Stimulated activated CD4-positive, alpha-beta T cell treated with anti-CD3 and anti-CD28 coated beads, Interleukin-12 subunit alpha, Interleukin-12 subunit beta, amount 100 ng/mL, for 48 hours (primary cell): ENCODE measurements around the gene ACAP3.

ENCODE experiments used
- DNase-seq, 3 donors: peaks; one replicate each; pipeline ENCODE4 v3.0.0-alpha.2; 2020; ENCODE audit warnings: low read depth in 2 of 3, low spot score in 1 of 3

The ACAP3 gene

DNA sequence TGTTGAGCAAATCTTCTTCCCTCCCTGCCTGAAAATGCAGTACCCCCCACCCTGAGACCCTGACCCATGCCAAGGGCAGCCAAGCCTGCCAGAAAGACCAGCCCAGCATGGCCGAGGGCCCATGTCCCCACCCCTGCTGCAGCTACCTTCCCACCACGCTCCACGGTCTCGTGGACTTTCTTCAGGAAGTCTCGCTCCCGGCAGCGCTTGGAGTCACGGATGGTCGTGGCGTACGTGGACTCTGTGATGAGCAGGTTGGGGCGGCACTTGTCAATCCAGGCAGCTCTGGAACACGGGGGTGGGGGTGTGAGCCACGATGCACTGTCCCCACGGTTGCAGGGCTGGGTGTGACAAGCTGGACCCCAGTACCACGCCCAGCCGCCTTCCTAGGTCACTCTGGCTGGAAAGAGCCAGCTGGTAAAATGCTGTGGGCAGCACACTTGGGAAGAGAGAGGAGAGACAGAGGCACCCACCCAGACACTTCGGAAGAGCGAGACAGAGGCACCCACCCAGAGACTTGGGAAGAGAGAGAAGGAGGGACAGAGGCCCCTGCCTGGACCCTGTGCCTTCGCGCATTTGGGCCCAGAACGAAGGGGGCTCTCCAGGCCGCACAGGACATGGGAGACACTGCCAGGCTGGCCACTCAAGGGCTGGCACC, 7.1 kb upstream of the ACAP3 start:
- no peak for DNase-seq

DNA sequence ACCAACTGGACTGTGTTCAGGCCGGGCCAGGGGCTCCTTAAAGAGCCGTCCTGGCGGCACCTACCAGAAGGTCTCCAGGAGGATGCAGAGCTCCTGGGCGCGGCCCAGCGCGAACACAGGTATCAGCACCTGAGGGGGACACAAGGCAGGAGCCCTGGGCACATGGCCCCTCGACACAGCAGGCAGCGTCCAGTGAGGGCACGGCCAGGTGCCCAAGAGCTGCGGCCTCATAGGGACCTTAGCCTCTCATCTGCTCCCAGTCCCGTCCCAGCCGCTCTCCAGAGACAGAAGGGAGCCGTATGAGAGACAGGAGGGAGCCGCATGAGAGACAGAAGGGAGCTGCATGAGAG, 6.5 kb upstream of the ACAP3 start:
- DNase-seq = no peak

DNA sequence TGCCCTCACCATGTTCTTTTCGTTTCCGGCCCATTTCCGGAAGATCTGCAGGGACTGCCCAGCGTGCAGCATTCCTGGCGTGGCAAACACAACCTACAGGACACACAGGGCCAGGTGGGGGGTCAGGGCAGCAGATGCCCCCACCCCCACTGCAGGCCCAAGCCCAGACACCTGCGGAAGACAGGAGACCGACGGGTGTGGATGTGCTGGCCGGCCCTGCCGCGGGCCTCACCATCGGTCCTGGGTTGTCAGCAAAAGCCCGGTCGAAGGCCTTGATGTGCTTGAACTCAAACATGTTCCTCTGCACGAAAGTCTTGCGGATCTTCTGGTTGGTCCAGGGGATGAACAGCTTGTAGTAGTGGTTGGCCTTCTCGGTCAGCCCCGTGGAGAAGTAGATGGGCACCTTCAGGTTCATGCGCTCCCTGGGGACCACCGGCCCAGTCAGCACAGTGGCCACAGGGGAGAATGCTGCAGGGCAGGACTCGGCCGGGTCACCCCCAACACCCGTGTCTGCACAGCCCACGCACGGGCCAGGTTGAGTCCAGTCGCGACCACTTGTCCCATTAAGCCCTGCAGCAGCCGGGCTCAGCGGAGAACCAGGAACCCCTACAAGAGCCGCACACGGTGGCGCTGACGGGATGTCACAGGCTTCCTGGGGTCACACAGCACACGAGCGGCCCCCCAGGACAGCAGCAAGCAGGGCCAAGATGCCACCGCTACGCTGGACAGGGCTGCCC, 5.9 kb upstream of the ACAP3 start:
- DNase-seq = no peak

DNA sequence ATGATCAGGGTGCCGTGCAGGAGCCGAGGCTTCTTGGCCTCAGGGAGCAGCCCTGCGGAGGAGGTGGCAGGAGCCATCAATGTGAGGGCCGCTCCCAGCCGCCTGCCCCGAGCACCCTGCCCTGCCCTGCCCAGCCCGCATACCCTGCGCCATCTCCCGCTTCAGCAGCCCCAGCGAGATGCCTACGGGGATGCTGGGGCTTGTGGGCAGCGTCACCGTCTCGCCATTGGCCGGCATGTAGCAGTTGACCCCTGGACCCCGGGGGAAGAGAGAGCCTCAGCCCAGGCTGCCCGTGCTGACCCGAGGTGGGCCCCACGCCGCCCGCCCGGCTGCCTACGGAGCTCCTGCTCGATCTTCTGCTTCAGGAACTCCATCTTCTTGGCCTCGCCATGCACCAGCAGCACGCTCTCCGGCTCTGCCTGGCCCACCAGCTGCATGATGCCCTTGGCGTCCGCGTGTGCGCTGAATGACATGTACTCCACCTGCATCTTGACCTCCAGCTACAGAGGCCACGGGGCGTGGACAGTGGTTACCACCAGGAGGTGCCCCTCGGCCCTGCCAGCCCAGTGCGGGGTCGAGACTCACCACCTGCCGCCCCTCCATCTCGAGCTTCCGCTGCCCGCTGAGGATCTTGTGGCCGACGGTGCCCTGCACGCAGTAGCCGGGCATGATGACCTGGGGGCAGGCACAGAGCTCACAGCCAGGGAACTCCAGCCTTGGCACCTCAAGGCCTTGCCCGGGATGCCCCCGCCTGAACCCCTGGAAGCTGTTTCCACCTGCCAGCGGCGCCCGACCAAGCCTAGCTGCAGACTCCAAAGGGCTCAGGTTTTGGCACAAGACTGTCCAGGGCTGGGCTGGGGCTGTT, 5.0 kb upstream of the ACAP3 start:
- no peak for DNase-seq

DNA sequence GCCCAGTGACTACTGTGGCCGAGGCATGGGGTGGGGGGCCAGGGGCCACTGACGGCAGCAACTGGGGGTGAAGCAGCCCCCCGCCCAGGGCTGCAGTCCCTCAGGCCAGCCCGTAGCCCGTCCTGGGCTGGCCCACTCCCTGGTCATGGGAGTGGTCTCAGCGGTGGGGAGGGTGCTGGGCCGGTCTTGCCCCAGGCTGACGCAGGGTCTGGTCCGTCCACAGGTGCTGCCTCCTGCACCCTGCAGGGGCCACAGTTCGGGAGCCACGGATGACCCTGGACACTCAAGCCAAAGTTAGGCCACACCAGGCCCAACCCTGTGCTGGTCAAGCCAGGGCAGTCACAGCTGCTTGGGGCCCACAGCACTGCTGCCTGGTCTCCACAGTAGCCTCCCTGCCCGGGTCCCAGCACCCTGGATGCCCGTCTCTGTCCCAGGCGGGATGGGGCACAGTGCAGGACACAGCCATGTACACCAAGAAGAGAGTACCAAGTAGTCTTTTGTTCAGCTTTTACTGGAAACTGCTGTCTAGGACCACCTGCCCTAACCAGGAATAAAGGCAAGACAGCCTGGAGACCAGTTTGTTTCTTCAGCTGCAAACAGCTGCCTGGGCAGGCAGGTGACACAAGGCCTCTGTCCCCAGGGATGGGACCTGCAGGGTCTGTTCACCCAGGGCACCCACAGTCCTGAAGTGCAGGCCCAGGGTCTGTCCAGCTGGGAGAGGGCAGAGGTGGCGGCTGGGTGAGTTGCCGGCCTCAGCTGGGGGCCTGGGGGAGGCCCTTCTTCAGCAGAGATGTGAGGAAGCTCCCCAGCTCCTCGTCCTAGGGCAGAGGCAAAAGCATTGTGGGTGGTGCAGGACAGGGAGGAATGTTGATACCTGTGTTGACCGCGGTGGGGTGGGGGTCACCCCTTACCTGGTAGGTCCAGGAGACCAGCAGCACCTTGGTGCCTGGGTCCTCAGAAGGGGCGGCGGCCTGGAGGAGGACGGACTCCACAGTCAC, 3.7 kb upstream of the ACAP3 start:
- no peak for DNase-seq

DNA sequence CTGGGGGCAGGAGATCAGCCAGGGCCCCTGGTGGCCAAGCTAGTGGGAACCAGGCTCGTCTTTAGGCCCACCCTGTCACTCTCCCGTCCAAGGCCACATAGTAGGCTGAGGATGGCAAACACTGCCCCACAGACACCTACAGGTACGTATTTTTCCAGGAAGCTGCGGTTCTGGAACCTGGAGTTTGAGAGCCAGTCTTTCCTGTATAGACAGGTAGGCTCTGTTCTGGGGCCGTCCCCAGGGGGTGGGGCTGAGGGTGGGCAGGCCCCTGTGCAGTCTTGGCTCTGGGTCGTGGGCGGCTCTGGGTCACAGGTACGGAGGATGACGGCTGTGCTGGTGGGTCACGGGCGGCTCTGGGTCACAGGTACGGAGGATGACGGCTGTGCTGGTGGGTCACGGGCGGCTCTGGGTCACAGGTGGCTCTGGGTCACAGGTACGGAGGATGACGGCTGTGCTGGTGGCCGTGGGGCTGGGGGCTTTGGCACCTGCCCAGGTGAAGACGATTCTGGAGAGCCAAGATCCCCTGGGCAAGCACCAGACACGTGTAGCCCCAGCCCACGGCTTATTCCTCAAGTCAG, 2.8 kb upstream of the ACAP3 start:
- no peak for DNase-seq

DNA sequence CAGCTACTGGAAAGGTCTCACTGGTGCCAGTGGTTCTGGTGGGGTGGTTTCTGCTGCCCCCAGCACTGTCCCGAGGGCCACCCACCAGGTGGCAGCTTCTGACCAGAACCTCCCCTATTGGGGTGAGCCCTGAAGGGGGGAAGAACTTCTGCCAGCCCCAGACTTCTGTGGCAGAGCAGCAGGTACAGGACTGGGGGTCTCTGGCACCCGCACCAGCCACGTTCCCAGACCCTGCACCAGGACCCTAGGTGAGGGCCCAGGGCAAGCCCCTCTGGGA, 2.3 kb upstream of the ACAP3 start:
- DNase-seq = no peak

DNA sequence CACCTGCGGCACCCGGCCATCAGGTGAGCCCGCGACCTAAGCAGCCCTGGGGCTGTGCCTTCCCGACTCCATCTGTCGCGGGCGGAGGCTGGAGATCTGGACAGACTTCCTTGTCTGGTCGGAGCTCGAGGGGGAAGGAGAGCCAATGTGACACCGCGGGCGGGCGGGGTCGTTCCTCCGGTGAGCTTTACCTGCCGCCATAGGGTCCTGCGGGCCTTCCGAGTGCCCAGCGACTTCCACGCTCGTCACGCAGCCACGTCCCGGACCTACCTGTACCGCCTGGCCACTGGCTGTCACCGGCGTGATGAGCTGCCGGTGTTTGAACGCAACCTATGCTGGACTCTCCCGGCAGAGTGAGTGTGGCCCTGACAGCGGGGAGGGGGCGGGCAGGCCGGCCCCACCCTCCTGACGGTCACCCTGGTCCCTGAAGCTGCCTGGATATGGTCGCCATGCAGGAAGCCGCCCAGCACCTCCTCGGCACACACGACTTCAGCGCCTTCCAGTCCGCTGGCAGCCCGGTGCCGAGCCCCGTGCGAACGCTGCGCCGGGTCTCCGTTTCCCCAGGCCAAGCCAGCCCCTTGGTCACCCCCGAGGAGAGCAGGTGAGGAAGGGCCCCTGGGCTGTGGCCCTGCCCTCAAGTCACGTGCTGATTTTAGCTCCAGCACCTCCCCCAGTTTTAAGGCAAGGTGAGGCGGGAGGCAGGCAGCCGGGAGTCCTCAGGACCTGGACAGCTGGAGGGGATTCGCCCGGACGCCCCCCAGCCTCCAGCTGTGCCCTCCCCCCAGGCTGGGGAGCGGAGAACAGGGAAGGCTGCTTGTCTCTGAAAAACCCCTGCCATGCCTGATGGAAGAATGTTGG, 1.8 kb upstream of the ACAP3 start:
- peak in 1 of 3 donors; percentile 19 for DNase-seq

DNA sequence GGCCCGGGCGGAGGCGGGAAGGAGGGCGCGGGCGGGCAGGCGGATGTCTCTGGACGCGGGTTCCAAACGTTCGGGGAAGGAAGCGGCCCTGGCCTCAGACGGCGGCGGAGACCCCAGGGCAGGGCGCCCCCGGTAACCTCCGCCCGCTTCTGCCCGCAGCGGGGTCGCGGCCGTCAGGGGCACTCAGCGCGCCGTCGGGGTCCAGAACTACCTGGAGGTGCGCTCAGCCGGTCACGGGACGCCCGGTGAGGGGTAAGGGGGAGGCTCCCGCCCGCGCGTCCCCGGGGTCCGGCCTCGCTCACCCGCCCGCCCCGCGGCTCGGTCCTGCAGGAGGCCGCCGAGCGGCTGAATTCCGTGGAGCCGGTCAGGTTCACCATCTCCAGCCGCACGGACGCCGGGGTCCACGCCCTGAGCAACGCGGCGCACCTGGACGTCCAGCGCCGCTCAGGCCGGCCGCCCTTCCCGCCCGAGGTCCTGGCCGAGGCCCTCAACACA, 1.1 kb upstream of the ACAP3 start:
- no peak for DNase-seq

DNA sequence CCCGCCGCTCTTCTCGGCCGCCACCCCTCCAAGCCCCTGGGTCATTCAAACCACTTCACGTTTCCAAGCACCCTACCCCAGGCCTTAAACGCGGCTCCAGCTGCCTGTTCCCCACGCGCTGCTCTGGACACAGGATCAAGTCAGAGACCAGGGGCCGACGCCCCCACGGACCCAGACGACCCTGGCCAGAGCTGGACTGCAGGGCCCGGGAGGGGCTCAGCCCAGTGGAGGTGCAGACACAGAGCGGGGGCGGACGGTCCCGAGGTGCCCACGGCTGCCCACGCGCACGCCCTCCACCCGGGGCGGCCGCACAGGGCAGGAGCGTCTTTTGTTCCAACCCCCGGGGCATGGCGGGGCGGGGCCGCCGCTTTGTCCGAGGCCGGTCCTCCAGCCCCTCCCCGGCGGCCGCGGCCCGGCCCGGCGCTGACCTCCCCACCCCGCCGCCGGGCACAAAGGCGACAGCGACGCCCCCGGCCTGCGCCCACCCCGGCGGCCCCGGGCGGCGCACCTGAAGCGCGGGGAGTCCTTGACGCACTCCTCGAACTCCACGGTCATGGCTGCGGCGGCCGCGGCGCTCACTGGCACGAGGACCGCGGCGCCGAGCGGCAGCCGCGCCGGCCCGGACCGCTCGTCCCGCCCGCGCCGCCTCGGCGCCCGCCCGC, 338 bp downstream of the ACAP3 start:
- DNase-seq = peak in 1 of 3 donors; percentile 14

DNA sequence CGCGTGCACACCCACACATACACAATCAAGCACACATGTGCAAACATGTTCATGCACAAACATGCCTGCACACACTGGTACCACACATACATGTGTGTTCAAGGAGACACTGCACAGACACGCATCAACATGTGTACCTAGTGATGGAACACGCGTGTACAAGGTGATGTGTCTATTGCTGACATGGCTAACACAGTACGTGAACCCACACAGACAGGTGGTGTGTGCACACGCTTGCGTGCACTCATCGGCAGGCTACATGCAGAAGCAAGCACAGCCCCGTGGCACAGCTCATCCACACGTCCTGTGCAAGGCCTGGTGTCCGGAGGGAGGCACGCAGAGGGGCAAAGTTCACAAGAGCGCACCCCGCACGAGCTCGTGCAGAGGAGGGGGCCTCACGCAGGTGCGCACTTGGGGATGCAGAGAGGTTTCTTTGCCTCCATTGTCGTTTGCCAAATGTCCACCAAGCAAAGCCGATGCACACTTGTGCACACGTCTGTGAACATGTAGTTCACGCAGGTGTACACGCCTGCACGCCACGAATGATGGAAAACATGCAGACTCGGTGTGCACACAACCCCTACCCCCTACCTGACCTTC, 969 bp downstream of the ACAP3 start:
- no peak for DNase-seq

DNA sequence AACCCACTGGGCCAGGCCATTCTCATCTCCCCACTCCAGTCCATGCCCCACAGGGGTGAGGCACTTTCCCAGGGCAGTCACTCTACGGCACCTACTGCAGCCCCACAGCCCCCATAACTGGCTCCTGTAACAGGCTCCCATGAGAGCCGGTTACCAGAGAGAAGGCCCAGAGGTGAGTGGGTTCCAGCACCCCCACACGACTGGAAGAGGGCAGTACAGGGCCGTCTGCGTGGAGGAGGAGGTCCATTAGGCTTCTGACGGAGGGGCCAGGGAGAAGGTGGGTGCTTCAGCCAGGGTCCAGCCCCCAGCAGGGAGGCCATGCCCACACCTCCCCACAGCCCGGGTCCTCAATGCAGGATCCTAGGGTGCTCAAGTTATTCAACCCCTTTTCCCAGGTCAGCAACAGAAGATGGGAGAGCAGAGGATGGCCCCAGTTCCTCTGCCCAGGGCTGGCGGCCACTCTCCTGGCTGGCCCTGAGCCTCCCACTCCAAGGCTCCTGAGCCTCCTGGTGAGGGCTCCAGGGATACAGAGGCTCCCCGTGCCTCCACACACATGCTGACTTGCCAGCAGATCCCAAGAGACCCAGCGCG, 1.6 kb downstream of the ACAP3 start:
- DNase-seq = no peak

DNA sequence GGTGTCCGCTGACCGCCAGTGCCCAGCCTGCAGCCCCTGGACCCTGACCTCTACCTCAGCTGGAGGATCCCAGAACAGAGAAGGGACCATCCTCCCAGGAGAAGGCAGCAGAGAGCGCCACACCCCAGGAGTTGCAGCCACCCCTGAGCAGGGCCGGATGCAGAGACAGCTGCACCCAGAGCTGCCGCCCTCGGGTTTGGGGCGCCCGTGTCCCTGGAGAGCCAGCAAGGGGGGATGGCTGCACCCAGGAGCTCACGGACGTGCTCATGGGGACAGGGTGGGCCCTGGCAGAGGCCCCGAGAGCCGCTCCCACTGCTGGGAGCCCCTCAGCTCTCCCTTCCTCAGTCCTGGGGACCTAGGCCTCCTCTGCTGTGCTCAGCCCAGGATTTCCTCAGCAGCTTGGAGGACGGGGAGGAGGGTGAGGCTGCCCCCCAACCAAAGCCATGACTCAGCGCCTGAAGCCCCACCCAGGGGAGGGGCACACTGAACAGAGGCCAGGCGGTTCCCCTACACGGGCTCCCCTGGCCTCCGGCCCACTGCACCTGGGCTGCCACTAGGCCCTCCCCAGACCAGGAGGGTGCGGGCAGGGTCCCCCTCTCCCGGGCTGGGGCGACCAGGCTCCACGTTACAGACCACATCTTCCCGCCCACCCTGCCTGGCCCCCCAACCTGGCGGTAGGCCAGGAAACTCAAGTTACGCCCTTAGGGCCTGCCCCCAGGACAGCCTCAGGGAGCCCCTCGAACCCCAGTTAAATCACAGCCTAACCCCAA, 2.2 kb downstream of the ACAP3 start:
- DNase-seq = peak in 1 of 3 donors; percentile 23

DNA sequence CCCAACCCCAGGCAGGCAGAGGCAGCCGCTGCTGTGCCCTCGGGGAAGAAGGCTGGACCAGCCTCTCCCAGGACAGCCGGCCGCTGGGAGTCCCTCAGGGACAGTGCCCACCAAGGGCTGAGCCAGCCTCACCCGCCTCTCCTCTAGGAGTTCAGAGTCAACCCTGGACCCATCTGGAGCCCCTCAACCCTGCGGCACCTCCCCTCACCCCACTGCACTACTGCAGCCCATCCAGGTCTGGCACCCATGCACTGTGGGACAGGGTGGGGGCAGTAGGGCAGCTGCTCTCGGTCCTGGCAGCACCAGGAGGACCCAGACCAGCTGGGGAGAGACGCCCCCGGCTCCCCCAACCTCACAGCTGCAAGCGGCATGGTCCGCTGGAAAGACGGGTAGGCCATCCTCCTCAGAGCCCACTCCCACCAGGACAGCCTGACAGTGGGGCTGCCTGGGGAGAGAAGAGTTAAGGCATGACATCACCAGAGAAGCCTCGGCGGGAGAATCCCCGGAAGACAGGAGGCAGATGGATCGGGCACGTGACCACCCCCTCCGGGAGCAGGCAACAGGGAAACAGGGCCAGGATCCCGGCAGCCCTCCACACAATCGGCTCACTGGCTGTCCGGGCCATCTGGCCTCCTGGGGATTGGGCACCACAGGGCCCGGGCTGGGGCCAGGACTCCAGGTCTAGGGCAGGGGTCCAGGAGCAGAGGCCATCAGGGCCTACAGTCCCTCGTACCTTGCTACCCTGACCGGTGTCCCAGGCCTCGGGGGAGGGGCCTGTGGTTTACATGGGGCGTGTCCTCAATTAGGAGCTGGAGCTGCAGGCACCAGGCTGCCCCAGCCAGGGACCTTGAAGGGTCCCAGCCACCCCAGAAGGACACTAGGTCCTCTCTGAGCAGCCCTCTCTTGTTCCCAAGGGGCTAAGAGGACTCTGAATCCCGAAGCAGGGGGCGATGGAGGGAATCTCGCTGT, 3.1 kb downstream of the ACAP3 start:
- no peak for DNase-seq

DNA sequence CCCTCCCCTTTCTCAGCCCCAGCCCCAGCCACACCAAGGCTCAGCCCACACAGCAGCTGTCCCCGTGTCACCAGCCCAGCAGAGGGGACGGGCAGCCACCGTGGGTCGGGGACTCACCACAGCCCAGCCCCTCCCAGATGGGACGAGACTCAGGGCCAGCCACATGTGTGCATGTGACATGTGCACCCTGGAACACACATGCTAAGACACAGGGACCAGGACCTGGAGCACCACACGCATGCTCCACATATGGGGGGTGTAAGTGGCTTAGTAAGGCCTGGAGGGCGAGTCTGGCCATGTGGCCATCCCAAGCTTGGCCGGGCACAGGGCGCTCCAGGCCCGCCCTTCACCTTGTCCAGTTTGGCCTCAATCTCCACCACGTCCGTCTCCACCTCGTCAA, 4.0 kb downstream of the ACAP3 start:
- DNase-seq = no peak

DNA sequence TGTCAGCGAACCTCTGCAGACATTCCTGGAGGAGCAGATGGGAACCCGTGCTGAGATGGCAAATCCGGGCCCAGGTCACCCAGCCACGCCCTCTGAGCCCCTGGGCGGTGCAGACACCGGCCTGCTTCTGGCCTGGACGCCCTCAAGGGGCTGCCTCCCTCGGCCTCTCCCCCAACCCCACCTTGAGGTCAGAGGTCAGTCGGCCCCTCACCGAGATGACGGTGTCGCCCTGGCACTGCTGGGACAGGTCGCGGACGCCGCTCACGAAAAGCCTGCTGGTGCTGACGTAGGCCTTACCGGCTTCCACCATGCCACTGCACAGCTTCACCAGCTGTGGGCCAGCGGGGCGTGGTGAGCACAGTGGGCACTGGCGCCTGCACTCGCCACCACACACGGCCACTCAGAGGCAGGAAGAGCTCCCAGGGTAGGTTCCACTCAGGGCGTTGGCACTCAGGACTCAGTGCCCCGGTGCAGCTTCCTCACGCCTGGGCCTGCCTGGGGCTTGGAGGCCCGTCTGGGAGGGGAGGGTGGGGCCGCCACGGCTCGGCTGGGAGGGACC, 4.7 kb downstream of the ACAP3 start:
- DNase-seq = no peak
